GM19025 (cell line): Measurements from ENCODE around the gene BCL2L1.

Experiments used
- ATAC-seq: cut with Tn5 transposase; IDR thresholded peaks from one replicate; pipeline ENCODE4 v1.9.1; 2021; ENCODE audit warnings: mild to moderate bottlenecking, low read depth, moderate library complexity; ENCODE audit not compliant: unreplicated experiment

The BCL2L1 gene

GRCh38 chr20:31711179-31712111 lies 11.2 kb downstream of the BCL2L1 start:
- ATAC-seq: no peak

- no peak for ATAC-seq
Measured at GRCh38 chr20:31710423-31711108, 12.1 kb downstream of the BCL2L1 start.

- ATAC-seq: no peak
Measured at GRCh38 chr20:31709939-31710338, 12.7 kb downstream of the BCL2L1 start.

GRCh38 chr20:31708736-31709534 lies 13.7 kb downstream of the BCL2L1 start:
- no peak for ATAC-seq

GRCh38 chr20:31707994-31708735 lies 14.5 kb downstream of the BCL2L1 start:
- ATAC-seq: no peak

- no peak for ATAC-seq
Measured at GRCh38 chr20:31707258-31707615, 15.4 kb downstream of the BCL2L1 start.

GRCh38 chr20:31706607-31707257 lies 15.9 kb downstream of the BCL2L1 start:
- ATAC-seq: no peak

- peak; percentile 92 for ATAC-seq
Measured at GRCh38 chr20:31705598-31706597, 16.8 kb downstream of the BCL2L1 start.

- no peak for ATAC-seq
Measured at GRCh38 chr20:31705191-31705590, 17.5 kb downstream of the BCL2L1 start.

GRCh38 chr20:31704225-31705119 lies 18.2 kb downstream of the BCL2L1 start:
- ATAC-seq: no peak

GRCh38 chr20:31701591-31701990 lies 21.1 kb downstream of the BCL2L1 start:
- no peak for ATAC-seq

GRCh38 chr20:31700747-31701146 lies 21.9 kb downstream of the BCL2L1 start:
- no peak for ATAC-seq

- ATAC-seq: no peak
Measured at GRCh38 chr20:31699801-31700728, 22.6 kb downstream of the BCL2L1 start.

GRCh38 chr20:31698803-31699718 lies 23.6 kb downstream of the BCL2L1 start:
- peak; percentile 88 for ATAC-seq

GRCh38 chr20:31698243-31698802 lies 24.3 kb downstream of the BCL2L1 start:
- no peak for ATAC-seq
